SK-N-MC (cell line): ENCODE measurements around the gene GANAB.
"Not testable (repeated sequence)": the region's sequence is repeated elsewhere in the genome, so short reads cannot be mapped to it uniquely, and the experiment has no call there.

Experiments used
- DNase-seq: peaks from one replicate; pipeline ENCODE4 v3.0.0-alpha.2; 2011; ENCODE audit warnings: low read depth, low spot score
- H3K27ac ChIP-seq: fragments of 200-600 bp; sonication (generic); 2 replicates; pipeline ENCODE4 v1.5.1; 2016; ENCODE audit warnings: mixed run types
- H3K36me3 ChIP-seq: fragments of 200-600 bp; sonication (generic); 2 replicates; pipeline ENCODE4 v1.6.1; 2017; ENCODE audit warnings: antibody characterized with exemption, low read length, mixed read lengths; ENCODE audit not compliant: insufficient read depth
- H3K4me3 ChIP-seq: fragments of 200-600 bp; sonication (generic); 2 replicates; pipeline ENCODE4 v1.5.1; 2016
- H3K9ac ChIP-seq: fragments of 200-600 bp; sonication (generic); 2 replicates; pipeline ENCODE4 v1.8.0; 2017; ENCODE audit warnings: mixed run types, mixed read lengths; ENCODE audit not compliant: insufficient read length
- H3K9me3 ChIP-seq: fragments of 200-600 bp; sonication (generic); 2 replicates; pipeline ENCODE4 v1.6.1; 2017; ENCODE audit warnings: low read depth, mild to moderate bottlenecking, antibody characterized with exemption, low read length, moderate library complexity, mixed read lengths
- EZH2 ChIP-seq: fragments of 200-600 bp; sonication (generic); IDR thresholded peaks from one replicate; pipeline ENCODE4 v1.6.1; 2017; ENCODE audit warnings: antibody characterized with exemption
- FOXP2 ChIP-seq: optimal IDR thresholded peaks from 2 replicates; pipeline ENCODE3; 2011; ENCODE audit warnings: mild to moderate bottlenecking, moderate library complexity; ENCODE audit not compliant: insufficient read depth; ENCODE audit errors: extremely low read length, control extremely low read depth
- POLR2AphosphoS5 ChIP-seq: IDR thresholded peaks from 2 replicates; pipeline ENCODE4 v1.6.1; 2012; ENCODE audit warnings: mild to moderate bottlenecking, low read depth, low read length, borderline replicate concordance

GANAB gene

GRCh38 chr11:62680825-62681240 lies 34.4 kb upstream of the GANAB start:
- Histone ChIP-seq H3K4me3 (no peak overlapping the region), H3K9ac (no peak overlapping the region), H3K9me3 (no peaks in the 10 kb centered on the region), H3K36me3 (peaks cover 14% of the 10 kb centered on the region), H3K27ac (peak overlapping the region; percentile 62)
- peak; percentile 70 for DNase-seq
- TF ChIP-seq POLR2AphosphoS5 (no peak), FOXP2 (no peak), EZH2 (no peak)

DNA sequence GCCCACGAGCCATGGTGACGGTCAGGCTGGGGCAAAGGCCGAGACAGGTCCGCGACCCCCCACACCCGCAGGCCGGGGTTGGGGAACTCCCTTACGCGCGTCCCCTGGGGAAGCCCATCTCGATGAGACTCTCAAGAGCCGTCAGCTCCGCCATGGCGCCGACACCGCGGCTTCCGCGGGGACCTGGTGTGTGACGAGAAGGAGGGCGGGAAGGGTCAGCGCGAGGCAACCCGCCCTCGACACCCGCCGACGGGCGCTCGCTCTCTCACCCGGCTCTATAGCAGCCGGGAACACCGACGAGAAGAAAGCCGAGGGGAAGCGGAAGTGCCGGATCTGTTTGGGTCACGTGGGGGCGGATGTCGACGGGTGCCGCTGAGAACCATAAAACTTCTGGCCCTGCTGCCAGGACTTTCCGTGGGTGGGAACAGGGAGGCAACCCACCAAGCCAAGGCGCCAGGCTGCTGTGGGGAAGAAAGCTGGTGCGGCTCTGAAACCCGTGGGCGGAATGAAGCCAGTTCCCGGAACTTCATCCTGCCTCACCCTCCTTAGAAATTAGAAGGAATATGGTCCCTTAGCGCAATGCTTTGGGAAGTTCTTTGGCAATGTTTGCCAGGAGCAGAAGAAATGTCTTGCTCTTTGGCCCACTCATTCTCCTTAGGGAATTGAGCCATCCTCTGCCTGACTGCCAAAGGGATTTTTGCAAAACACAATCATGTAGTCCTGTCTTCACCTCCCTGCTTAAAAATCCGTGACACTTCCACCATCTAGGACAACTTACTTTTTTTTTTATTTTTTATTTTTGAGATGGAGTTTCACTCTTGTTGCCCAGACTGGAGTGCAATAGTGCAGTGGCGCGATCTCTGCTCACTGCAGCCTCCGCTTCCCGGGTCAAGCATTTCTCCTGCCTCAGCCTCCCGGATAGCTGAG lies 32.6 kb upstream of the GANAB start, which contains the start of gene UBXN1:
TSS of gene UBXN1 (minus strand) at position 304 of the 927 bp plus-strand sequence. CDS start at position 154, 150 bp downstream.
- H3K36me3 ChIP-seq: peaks cover 18% of the 10 kb centered on the region
- peak; percentile 59 for DNase-seq
- H3K9ac ChIP-seq: peak within 1 kb of the TSS; percentile 96
- peak within 1 kb of the TSS; percentile 97 for H3K4me3 ChIP-seq
- peak within 1 kb of the TSS; percentile 84 for H3K27ac ChIP-seq
- TF ChIP-seq FOXP2 (peak; percentile 83), POLR2AphosphoS5 (peak; percentile 87), EZH2 (no peak)
- H3K9me3 ChIP-seq: no peaks in the 10 kb centered on the region

- H3K36me3 ChIP-seq: peaks cover 22% of the 10 kb centered on the region
- H3K9ac ChIP-seq: peak overlapping the region; percentile 96
- peak overlapping the region; percentile 84; the same call in 1 of the 2 replicates for H3K27ac ChIP-seq
- TF ChIP-seq EZH2: no peak
- TF ChIP-seq FOXP2: no peak
- no peak for TF ChIP-seq POLR2AphosphoS5
- no peak for DNase-seq
- peak overlapping the region; percentile 97 for H3K4me3 ChIP-seq
- H3K9me3 ChIP-seq: no peaks in the 10 kb centered on the region
Observed at GRCh38 chr11:62678433-62678769, 32.0 kb upstream of the GANAB start.

GRCh38 chr11:62677714-62678113 lies 31.3 kb upstream of the GANAB start:
- TF ChIP-seq FOXP2 (no peak), EZH2 (no peak), POLR2AphosphoS5 (no peak)
- H3K27ac ChIP-seq: no peak overlapping the region
- H3K4me3 ChIP-seq: peak overlapping the region; percentile 97
- peak overlapping the region; percentile 96 for H3K9ac ChIP-seq
- no peak for DNase-seq
- no peaks in the 10 kb centered on the region for H3K9me3 ChIP-seq
- peaks cover 28% of the 10 kb centered on the region for H3K36me3 ChIP-seq

- no peaks in the 10 kb centered on the region for H3K9me3 ChIP-seq
- TF ChIP-seq FOXP2: no peak
- TF ChIP-seq EZH2: no peak
- no peak for TF ChIP-seq POLR2AphosphoS5
- H3K4me3 ChIP-seq: no peak overlapping the region
- H3K9ac ChIP-seq: no peak overlapping the region
- no peak for DNase-seq
- H3K36me3 ChIP-seq: peaks cover 29% of the 10 kb centered on the region
- no peak overlapping the region for H3K27ac ChIP-seq
Observed at GRCh38 chr11:62677156-62677555, 30.7 kb upstream of the GANAB start.

GRCh38 chr11:62676698-62677097 lies 30.3 kb upstream of the GANAB start:
- H3K36me3 ChIP-seq: peaks cover 29% of the 10 kb centered on the region

GRCh38 chr11:62675415-62675814 lies 29.0 kb upstream of the GANAB start:
- H3K36me3 ChIP-seq: peaks cover 29% of the 10 kb centered on the region
- not testable (repeated sequence) for H3K9ac ChIP-seq, DNase-seq

More at GRCh38 chr11:62676698-62677097, 30.3 kb upstream of the GANAB start:
- H3K4me3 ChIP-seq: no peak overlapping the region
- no peak overlapping the region for H3K27ac ChIP-seq
- no peak overlapping the region for H3K9ac ChIP-seq
- H3K9me3 ChIP-seq: no peaks in the 10 kb centered on the region
- no peak for DNase-seq
- TF ChIP-seq EZH2: no peak
- TF ChIP-seq POLR2AphosphoS5: no peak

GRCh38 chr11:62673196-62673525 lies 26.7 kb upstream of the GANAB start:
- DNase-seq: no peak
- peak overlapping the region; percentile 14; the same call in 1 of the 2 replicates for H3K27ac ChIP-seq
- TF ChIP-seq FOXP2: no peak
- TF ChIP-seq EZH2: no peak
- no peak for TF ChIP-seq POLR2AphosphoS5
- peaks cover 28% of the 10 kb centered on the region for H3K36me3 ChIP-seq
- H3K9ac ChIP-seq: peak overlapping the region; percentile 45
- H3K4me3 ChIP-seq: no peak overlapping the region
- H3K9me3 ChIP-seq: no peaks in the 10 kb centered on the region

More at GRCh38 chr11:62675415-62675814, 29.0 kb upstream of the GANAB start:
- not testable (repeated sequence) for H3K27ac ChIP-seq, H3K4me3 ChIP-seq, H3K9me3 ChIP-seq
